ENCODE results near the gene PAPSS2. TPM values are rescaled to one million over a fixed set of nuclear protein-coding genes. Genes with fewer than 3 reads are reported as not detected.

PAPSS2 gene
- polyA plus RNA-seq, 1 donor = 46.0 TPM

- WGBS (ENCODE audit: insufficient coverage, low lambda C conversion rate) = no CpG with 5 or more reads among the region's 7 CpGs
- H3K4me1 ChIP-seq (ENCODE audit: control insufficient read depth, insufficient read depth, low read length) = peaks cover 17% of the 10 kb centered on the region
These were observed 37.2 kb upstream of the PAPSS2 start for GRCh38 chr10:87622314-87623004.

GRCh38 chr10:87623191-87623590, 36.5 kb upstream of the PAPSS2 start:
- no CpG with 5 or more reads among the region's 1 CpG for WGBS (ENCODE audit: insufficient coverage, low lambda C conversion rate)

More at GRCh38 chr10:87622314-87623004, 37.2 kb upstream of the PAPSS2 start:
- Histone ChIP-seq H3K9me3 (ENCODE audit: control insufficient read depth, low read depth, low read length) (no peaks in the 10 kb centered on the region), H3K4me3 (ENCODE audit: low read length) (no peak overlapping the region), H3K27me3 (ENCODE audit: control insufficient read depth, insufficient read depth, low read length) (no peaks in the 10 kb centered on the region), H3K36me3 (ENCODE audit: control insufficient read depth, insufficient read depth, low read length) (no peaks in the 10 kb centered on the region), H3K27ac (ENCODE audit: low read length) (no peak overlapping the region)
- no peak for DNase-seq

GRCh38 chr10:87625661-87626060, 34.0 kb upstream of the PAPSS2 start:
- DNase-seq = no peak
- no peak overlapping the region for H3K4me3 ChIP-seq (ENCODE audit: low read length)
- no peak overlapping the region for H3K27ac ChIP-seq (ENCODE audit: low read length)

More at GRCh38 chr10:87623191-87623590, 36.5 kb upstream of the PAPSS2 start:
- Histone ChIP-seq H3K27ac (ENCODE audit: low read length) (no peak overlapping the region), H3K4me3 (ENCODE audit: low read length) (no peak overlapping the region), H3K9me3 (ENCODE audit: control insufficient read depth, low read depth, low read length) (no peaks in the 10 kb centered on the region), H3K27me3 (ENCODE audit: control insufficient read depth, insufficient read depth, low read length) (no peaks in the 10 kb centered on the region), H3K36me3 (ENCODE audit: control insufficient read depth, insufficient read depth, low read length) (no peaks in the 10 kb centered on the region), H3K4me1 (ENCODE audit: control insufficient read depth, insufficient read depth, low read length) (peaks cover 14% of the 10 kb centered on the region)
- DNase-seq = no peak

GRCh38 chr10:87626422-87626892, 33.2 kb upstream of the PAPSS2 start:
- Histone ChIP-seq H3K4me3 (ENCODE audit: low read length) (no peak overlapping the region), H3K4me1 (ENCODE audit: control insufficient read depth, insufficient read depth, low read length) (no peaks in the 10 kb centered on the region), H3K36me3 (ENCODE audit: control insufficient read depth, insufficient read depth, low read length) (no peaks in the 10 kb centered on the region), H3K27me3 (ENCODE audit: control insufficient read depth, insufficient read depth, low read length) (no peaks in the 10 kb centered on the region), H3K27ac (ENCODE audit: low read length) (no peak overlapping the region), H3K9me3 (ENCODE audit: control insufficient read depth, low read depth, low read length) (no peaks in the 10 kb centered on the region)
- no CpG with 5 or more reads among the region's 1 CpG for WGBS (ENCODE audit: insufficient coverage, low lambda C conversion rate)
- no peak for DNase-seq

More at GRCh38 chr10:87625661-87626060, 34.0 kb upstream of the PAPSS2 start:
- H3K4me1 ChIP-seq (ENCODE audit: control insufficient read depth, insufficient read depth, low read length) = no peaks in the 10 kb centered on the region
- no peaks in the 10 kb centered on the region for H3K27me3 ChIP-seq (ENCODE audit: control insufficient read depth, insufficient read depth, low read length)
- no peaks in the 10 kb centered on the region for H3K36me3 ChIP-seq (ENCODE audit: control insufficient read depth, insufficient read depth, low read length)
- WGBS (ENCODE audit: insufficient coverage, low lambda C conversion rate) = no CpG with 5 or more reads among the region's 1 CpG
- H3K9me3 ChIP-seq (ENCODE audit: control insufficient read depth, low read depth, low read length) = no peaks in the 10 kb centered on the region

- 100% methylated on average over 1 of the region's 7 CpGs for WGBS (ENCODE audit: insufficient coverage, low lambda C conversion rate)
- Histone ChIP-seq H3K36me3 (ENCODE audit: control insufficient read depth, insufficient read depth, low read length) (no peaks in the 10 kb centered on the region), H3K9me3 (ENCODE audit: control insufficient read depth, low read depth, low read length) (no peaks in the 10 kb centered on the region), H3K4me1 (ENCODE audit: control insufficient read depth, insufficient read depth, low read length) (no peaks in the 10 kb centered on the region), H3K27me3 (ENCODE audit: control insufficient read depth, insufficient read depth, low read length) (no peaks in the 10 kb centered on the region), H3K4me3 (ENCODE audit: low read length) (no peak overlapping the region), H3K27ac (ENCODE audit: low read length) (no peak overlapping the region)
- no peak for DNase-seq
These were observed 29.5 kb upstream of the PAPSS2 start for GRCh38 chr10:87630171-87630570.

- no peak overlapping the region for H3K27ac ChIP-seq (ENCODE audit: low read length)
- no peaks in the 10 kb centered on the region for H3K36me3 ChIP-seq (ENCODE audit: control insufficient read depth, insufficient read depth, low read length)
- no CpG with 5 or more reads among the region's 4 CpGs for WGBS (ENCODE audit: insufficient coverage, low lambda C conversion rate)
- H3K9me3 ChIP-seq (ENCODE audit: control insufficient read depth, low read depth, low read length) = no peaks in the 10 kb centered on the region
- no peaks in the 10 kb centered on the region for H3K27me3 ChIP-seq (ENCODE audit: control insufficient read depth, insufficient read depth, low read length)
- peaks cover 4% of the 10 kb centered on the region for H3K4me1 ChIP-seq (ENCODE audit: control insufficient read depth, insufficient read depth, low read length)
- no peak for DNase-seq
- H3K4me3 ChIP-seq (ENCODE audit: low read length) = no peak overlapping the region
These were observed 27.2 kb upstream of the PAPSS2 start for GRCh38 chr10:87632454-87632853.

GRCh38 chr10:87634311-87634710, 25.4 kb upstream of the PAPSS2 start:
- no CpG with 5 or more reads among the region's 2 CpGs for WGBS (ENCODE audit: insufficient coverage, low lambda C conversion rate)
- H3K27me3 ChIP-seq (ENCODE audit: control insufficient read depth, insufficient read depth, low read length) = no peaks in the 10 kb centered on the region
- H3K4me1 ChIP-seq (ENCODE audit: control insufficient read depth, insufficient read depth, low read length) = peaks cover 4% of the 10 kb centered on the region
- H3K9me3 ChIP-seq (ENCODE audit: control insufficient read depth, low read depth, low read length) = no peaks in the 10 kb centered on the region
- DNase-seq = no peak
- no peaks in the 10 kb centered on the region for H3K36me3 ChIP-seq (ENCODE audit: control insufficient read depth, insufficient read depth, low read length)
- H3K27ac ChIP-seq (ENCODE audit: low read length) = no peak overlapping the region
- H3K4me3 ChIP-seq (ENCODE audit: low read length) = no peak overlapping the region

- H3K4me3 ChIP-seq (ENCODE audit: low read length) = no peak overlapping the region
- no CpG with 5 or more reads among the region's 5 CpGs for WGBS (ENCODE audit: insufficient coverage, low lambda C conversion rate)
- H3K27ac ChIP-seq (ENCODE audit: low read length) = peak overlapping the region; percentile 4
- peaks cover 4% of the 10 kb centered on the region for H3K4me1 ChIP-seq (ENCODE audit: control insufficient read depth, insufficient read depth, low read length)
- H3K9me3 ChIP-seq (ENCODE audit: control insufficient read depth, low read depth, low read length) = no peaks in the 10 kb centered on the region
- H3K27me3 ChIP-seq (ENCODE audit: control insufficient read depth, insufficient read depth, low read length) = no peaks in the 10 kb centered on the region
- no peaks in the 10 kb centered on the region for H3K36me3 ChIP-seq (ENCODE audit: control insufficient read depth, insufficient read depth, low read length)
- DNase-seq = peak; percentile 53 to 84
These were observed 24.0 kb upstream of the PAPSS2 start for GRCh38 chr10:87635498-87636312.

- no CpG with 5 or more reads among the region's 3 CpGs for WGBS (ENCODE audit: insufficient coverage, low lambda C conversion rate)
- no peak for DNase-seq
- Histone ChIP-seq H3K27me3 (ENCODE audit: control insufficient read depth, insufficient read depth, low read length) (no peaks in the 10 kb centered on the region), H3K9me3 (ENCODE audit: control insufficient read depth, low read depth, low read length) (no peaks in the 10 kb centered on the region), H3K4me3 (ENCODE audit: low read length) (no peak overlapping the region), H3K27ac (ENCODE audit: low read length) (no peak overlapping the region), H3K4me1 (ENCODE audit: control insufficient read depth, insufficient read depth, low read length) (peaks cover 6% of the 10 kb centered on the region), H3K36me3 (ENCODE audit: control insufficient read depth, insufficient read depth, low read length) (no peaks in the 10 kb centered on the region)
These were observed 23.3 kb upstream of the PAPSS2 start for GRCh38 chr10:87636313-87636915.

GRCh38 chr10:87639493-87639892, 20.2 kb upstream of the PAPSS2 start:
- H3K9me3 ChIP-seq (ENCODE audit: control insufficient read depth, low read depth, low read length) = no peaks in the 10 kb centered on the region
- no peaks in the 10 kb centered on the region for H3K27me3 ChIP-seq (ENCODE audit: control insufficient read depth, insufficient read depth, low read length)
- no peak overlapping the region for H3K4me3 ChIP-seq (ENCODE audit: low read length)
- DNase-seq = no peak
- no peak overlapping the region for H3K27ac ChIP-seq (ENCODE audit: low read length)
- no peaks in the 10 kb centered on the region for H3K36me3 ChIP-seq (ENCODE audit: control insufficient read depth, insufficient read depth, low read length)
- no CpG with 5 or more reads among the region's 3 CpGs for WGBS (ENCODE audit: insufficient coverage, low lambda C conversion rate)
- peaks cover 6% of the 10 kb centered on the region for H3K4me1 ChIP-seq (ENCODE audit: control insufficient read depth, insufficient read depth, low read length)

Measured in large intestine (tissue), 3 donors.